GM12878 (cell line): ENCODE measurements around the gene LINC00237. TPM values are rescaled to one million over a fixed set of nuclear protein-coding genes. Genes with fewer than 3 reads are reported as not detected.

ENCODE experiments used
- ATAC-seq: fragments of 200-7000 bp; cut with Tn5 transposase; 3 replicates; pipeline ENCODE4 v1.9.1; 2020; ENCODE audit warnings: mild to moderate bottlenecking, moderate library complexity
- BruUV-seq: library from RNA; stranded (reverse); fragments of 400-500 nt; replicated peaks from 2 replicates; lab custom pipeline; 2021; lab: Mats Ljungman, UMichigan
- CTCF ChIA-PET: fragments of 300-600 bp; sonication (Branson Sonifier 250); formaldehyde crosslinking; extraction: SDS; loops from one replicate; lab custom pipeline; 2021; ENCODE audit warnings: inconsistent platforms; lab: Yijun Ruan, JAX
- POLR2A ChIA-PET: fragments of 350-600 bp; formaldehyde crosslinking; extraction: SDS; loops from one replicate; lab custom pipeline; 2021; ENCODE audit warnings: inconsistent platforms; lab: Charles Lee
- RAD21 ChIA-PET: fragments of 300-600 bp; sonication (Branson Sonifier 250); formaldehyde crosslinking; loops from one replicate; lab custom pipeline; 2023; ENCODE audit warnings: antibody characterized with exemption; ENCODE audit not compliant: unreplicated experiment; lab: Charles Lee
- SMC1A ChIA-PET: fragments of 300-600 bp; sonication (Branson Sonifier 250); formaldehyde crosslinking; loops from one replicate; lab custom pipeline; 2023; ENCODE audit not compliant: unreplicated experiment, uncharacterized antibody; lab: Charles Lee
- DNase-seq: peaks from one replicate; pipeline ENCODE4 v3.0.0-alpha.2; 2011; ENCODE audit warnings: low read depth, low spot score
- FAIRE-seq: peaks from 3 replicates; lab custom pipeline; 2011; peaks lifted over from hg19 to GRCh38; lab: Jason Lieb, UNC
- H2AFZ ChIP-seq: 2 replicates; pipeline ENCODE4 v1.6.0; 2011; ENCODE audit warnings: low read depth, low read length, control low read depth; ENCODE audit not compliant: control insufficient read depth
- H3K27ac ChIP-seq: 2 replicates; pipeline ENCODE4 v1.5.1; 2011; ENCODE audit warnings: control low read depth; ENCODE audit not compliant: control insufficient read depth, insufficient read depth
- H3K27me3 ChIP-seq, 2 experiments: replicated peaks in 1 of 2; 2 replicates each; pipeline versions ENCODE4 v1.6.0 to v1.6.1; 2011; ENCODE audit warnings: low read length in 1 of 2; ENCODE audit not compliant: control insufficient read depth in 2 of 2, insufficient read depth in 2 of 2
- H3K36me3 ChIP-seq, 2 experiments: 2 replicates each; pipeline ENCODE4 v1.5.1; 2011; ENCODE audit warnings: low read length in 1 of 2; ENCODE audit not compliant: control insufficient read depth in 2 of 2, insufficient read depth in 2 of 2
- H3K4me1 ChIP-seq: 2 replicates; pipeline ENCODE4 v1.6.1; 2011; ENCODE audit warnings: mild to moderate bottlenecking, low read length, moderate library complexity, mixed read lengths; ENCODE audit not compliant: control insufficient read depth, insufficient read depth
- H3K4me2 ChIP-seq: 2 replicates; pipeline ENCODE4 v1.6.0; 2011; ENCODE audit warnings: control low read depth; ENCODE audit not compliant: control insufficient read depth, insufficient read depth
- H3K4me3 ChIP-seq: fragments of 200-600 bp; sonication (generic); 2 replicates; pipeline ENCODE4 v1.5.1; 2016
- H3K79me2 ChIP-seq: 2 replicates; pipeline ENCODE4 v1.6.0; 2011; ENCODE audit warnings: low read length; ENCODE audit not compliant: control insufficient read depth, insufficient read depth
- H3K9ac ChIP-seq: 2 replicates; pipeline ENCODE4 v1.8.0; 2011; ENCODE audit warnings: low read length, control low read depth, mixed read lengths; ENCODE audit not compliant: control insufficient read depth, insufficient read depth
- H3K9me3 ChIP-seq: replicated peaks from 3 replicates; pipeline ENCODE4 v1.5.1; 2011; ENCODE audit warnings: mild to moderate bottlenecking, low read length; ENCODE audit not compliant: control insufficient read depth, insufficient read depth
- H4K20me1 ChIP-seq: 2 replicates; pipeline ENCODE4 v1.6.0; 2011; ENCODE audit not compliant: control insufficient read depth, insufficient read depth
- CHD4 ChIP-seq: fragments of 200-600 bp; sonication (generic); IDR thresholded peaks from 2 replicates; pipeline ENCODE4 v1.6.1; 2016; ENCODE audit warnings: mild to moderate bottlenecking
- CTCF ChIP-seq, 3 experiments: IDR thresholded peaks in 2 of 3; conservative IDR thresholded peaks in 1 of 3; 2 replicates each; pipeline ENCODE4 v1.5.1; 2011; ENCODE audit warnings: low read depth in 3 of 3, low read length in 3 of 3, mild to moderate bottlenecking in 3 of 3, control low read depth in 2 of 3, moderate library complexity in 2 of 3, inconsistent platforms in 1 of 3, mixed read lengths in 1 of 3; ENCODE audit not compliant: control insufficient read depth in 2 of 3, insufficient read depth in 1 of 3; ENCODE audit errors: extremely low read depth in 1 of 3
- SP1 ChIP-seq: IDR thresholded peaks from one replicate; pipeline ENCODE4 v1.6.1; 2011; ENCODE audit warnings: low read depth, low read length
- ZNF622 ChIP-seq: fragments of 450-650 bp; IDR thresholded peaks from 2 replicates; pipeline ENCODE4 v1.6.1; 2017; ENCODE audit warnings: mild to moderate bottlenecking, inconsistent platforms
- WGBS: methylation state at CpG from one replicate; pipeline ENCODE4 v1.1.6; 2016; ENCODE audit warnings: low lambda C conversion rate; ENCODE audit not compliant: insufficient replicate concordance, insufficient coverage; ENCODE audit errors: missing lambda C conversion rate; 5-methylcytosine and 5-hydroxymethylcytosine counted together
- in situ Hi-C: fragments of 300-500 bp; cut with MboI; formaldehyde crosslinking; loops from 9 replicates; pipeline ENCODE4 v1.14.3; 2018; ENCODE audit warnings: mixed read lengths
- intact Hi-C: fragments of 100-400 bp; cut with micrococcal nuclease; formaldehyde crosslinking; loops from one replicate; pipeline ENCODE4 v1.14.2; 2022; ENCODE audit not compliant: unreplicated experiment
- polyA plus RNA-seq, 11 experiments: library from polyadenylated mRNA; depleted of rRNA in 4 of 11; unstranded in 6 of 11; stranded (reverse) in 5 of 11; fragments of >200 nt; fragmentation: Nextera tagmentation in 4 of 11; fragmentation: Illumina TruSeq in 1 of 11; extraction: Ambion mirVana in 4 of 11; extraction: Trizol in 1 of 11; gene quantifications; 1 replicate in 1 of 11; 2 replicates in 10 of 11; pipeline versions ENCODE4 v1.2.1 to v1.2.3, GENCODE V29; 2011 to 2016; ENCODE audit warnings: inconsistent platforms in 2 of 11, missing spikeins in 2 of 11, low read depth in 1 of 11
- total RNA-seq, 4 experiments: library from RNA; depleted of rRNA in 3 of 4; stranded (reverse); fragments of >200 nt in 3 of 4; fragmentation: Illumina TruSeq in 1 of 4; extraction: Trizol in 1 of 4; gene quantifications; 2 replicates each; pipeline versions ENCODE4 v1.2.1 to v1.2.3, GENCODE V29; 2013 to 2021
- TF ChIP-seq, protein P1 (sequence below): IDR thresholded peaks from 2 replicates; pipeline ENCODE4 v1.6.1; 2012; ENCODE audit warnings: low read depth, low read length, improper control_type of control experiment

The LINC00237 gene
- total and polyA plus RNA-seq, 10 of the 15 experiments (the other 5 are each of a cell fraction or from before 2014, with no cell fraction given), result not detected

- no peak overlapping the region for H3K4me2 ChIP-seq
- H3K4me3 ChIP-seq, result no peak overlapping the region
- DNase-seq, result no peak
- ATAC-seq, result no peak
- FAIRE-seq, result no peak
- TF ChIP-seq CTCF (IDR thresholded peaks at IDR 0.05 in 2 of 3, conservative IDR thresholded peaks at IDR 0.05 in 1 of 3; ENCODE audit: control insufficient read depth in 2 of 3, extremely low read depth in 1 of 3, insufficient read depth in 1 of 3, low read depth in 3 of 3, low read length in 3 of 3) (no peak), ZNF622 (no peak), SP1 (no peak), CHD4 (no peak)
- TF ChIP-seq, protein P1, sequence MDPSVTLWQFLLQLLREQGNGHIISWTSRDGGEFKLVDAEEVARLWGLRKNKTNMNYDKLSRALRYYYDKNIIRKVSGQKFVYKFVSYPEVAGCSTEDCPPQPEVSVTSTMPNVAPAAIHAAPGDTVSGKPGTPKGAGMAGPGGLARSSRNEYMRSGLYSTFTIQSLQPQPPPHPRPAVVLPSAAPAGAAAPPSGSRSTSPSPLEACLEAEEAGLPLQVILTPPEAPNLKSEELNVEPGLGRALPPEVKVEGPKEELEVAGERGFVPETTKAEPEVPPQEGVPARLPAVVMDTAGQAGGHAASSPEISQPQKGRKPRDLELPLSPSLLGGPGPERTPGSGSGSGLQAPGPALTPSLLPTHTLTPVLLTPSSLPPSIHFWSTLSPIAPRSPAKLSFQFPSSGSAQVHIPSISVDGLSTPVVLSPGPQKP, result no peak
- intact Hi-C loops, result no loop called here
- ChIA-PET CTCF (no interaction called here), RAD21 (no interaction called here), SMC1A (no interaction called here), POLR2A (no interaction called here)
- no peak overlapping the region for H2AFZ ChIP-seq
- peaks cover 16% of the 10 kb centered on the region for H3K4me1 ChIP-seq
- no peaks in the 10 kb centered on the region for H3K79me2 ChIP-seq
- no peaks in the 10 kb centered on the region for H4K20me1 ChIP-seq
- no peaks in the 10 kb centered on the region for H3K36me3 ChIP-seq
- in situ Hi-C loops, result no loop called here
- no TSS peak for BruUV-seq
- H3K9ac ChIP-seq, result no peak overlapping the region
- H3K9me3 ChIP-seq, result no peaks in the 10 kb centered on the region; the same call in 2 of the 3 replicates
- peaks cover 25 to 55% of the 10 kb centered on the region in 2 experiments for H3K27me3 ChIP-seq
- no peak overlapping the region for H3K27ac ChIP-seq
- 74% methylated on average over 12 of the region's 16 CpGs for WGBS
Measured at GRCh38 chr20:21104921-21105320, 1.2 kb downstream of the LINC00237 start.
